Left lobe of liver (tissue), 2 donors: ENCODE data around the gene GABPA. TPM values are rescaled to one million over a fixed set of nuclear protein-coding genes. Genes with fewer than 3 reads are reported as not detected.
A peak's percentile ranks its signal among the peaks of the same experiment; 100 is the strongest.
"Not testable (repeated sequence)": the region's sequence is repeated elsewhere in the genome, so short reads cannot be mapped to it uniquely, and the experiment has no call there.

Experiments
- ATAC-seq: fragments of 200-7000 bp; cut with Tn5 transposase; one replicate; pipeline ENCODE4 v1.9.1; 2020; ENCODE audit warnings: mild to moderate bottlenecking, moderate library complexity
- DNase-seq: peaks from one replicate; pipeline ENCODE4 v3.0.0-alpha.2; 2020; ENCODE audit warnings: low spot score
- total RNA-seq: library from RNA; stranded (reverse); gene quantifications from one replicate; pipeline ENCODE4 v1.2.1, GENCODE V29; 2021
- donor health status: DM: no; HTN: no; CAD: no; lungs with moderate emphysema.
- donor health status: DM: no; HTN: yes; CAD: no.

GABPA gene
- total RNA-seq, result 10.9 TPM

GRCh38 chr21:25734904-25735645, at the start of gene GABPA, which contains the start of gene ATP5PF:
GABPA (plus strand) TSS chr21:25734972; CDS start chr21:25741599, 6,627 bp downstream.
ATP5PF (minus strand) TSS chr21:25734904; CDS start chr21:25729794, 5,110 bp downstream.
- peak; percentile 97 for DNase-seq
- peak; percentile 88 for ATAC-seq

GRCh38 chr21:25687787-25688186, 47.0 kb upstream of the GABPA start:
- DNase-seq, result no peak
- ATAC-seq, result no peak

- DNase-seq, result no peak
- ATAC-seq, result peak; percentile 34
Measured at GRCh38 chr21:25688275-25689155, 46.3 kb upstream of the GABPA start.

DNA sequence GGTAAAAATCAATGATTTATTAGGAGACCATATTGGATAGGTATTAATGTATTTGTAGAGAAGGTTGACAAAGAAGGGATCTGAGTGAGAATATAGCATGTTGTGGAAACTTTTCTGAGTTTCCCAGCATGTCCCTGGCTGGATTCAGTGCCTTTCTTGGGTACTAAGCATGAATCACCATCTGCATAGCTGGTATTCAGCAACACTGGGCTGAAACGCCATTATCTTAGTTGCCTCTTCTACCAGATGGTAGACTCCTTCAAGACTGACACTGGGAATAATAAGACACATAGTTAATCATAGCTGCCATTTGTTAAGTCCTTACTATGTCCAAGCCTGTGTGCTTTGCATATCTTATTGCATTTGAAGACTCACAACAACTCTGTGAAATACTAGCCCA, 45.5 kb upstream of the GABPA start:
- DNase-seq (no peak), ATAC-seq (no peak)

- DNase-seq (no peak), ATAC-seq (no peak)
Measured at GRCh38 chr21:25691976-25692375, 42.8 kb upstream of the GABPA start.

- ATAC-seq, DNase-seq: not testable (repeated sequence)
Measured at GRCh38 chr21:25695461-25695860, 39.3 kb upstream of the GABPA start.

GRCh38 chr21:25700741-25701140, 34.0 kb upstream of the GABPA start:
- DNase-seq (no peak), ATAC-seq (no peak)

GRCh38 chr21:25701529-25701928, 33.2 kb upstream of the GABPA start:
- no peak for ATAC-seq
- no peak for DNase-seq

- DNase-seq (no peak), ATAC-seq (peak; percentile 67)
Measured at GRCh38 chr21:25708467-25709065, 26.2 kb upstream of the GABPA start.

DNA sequence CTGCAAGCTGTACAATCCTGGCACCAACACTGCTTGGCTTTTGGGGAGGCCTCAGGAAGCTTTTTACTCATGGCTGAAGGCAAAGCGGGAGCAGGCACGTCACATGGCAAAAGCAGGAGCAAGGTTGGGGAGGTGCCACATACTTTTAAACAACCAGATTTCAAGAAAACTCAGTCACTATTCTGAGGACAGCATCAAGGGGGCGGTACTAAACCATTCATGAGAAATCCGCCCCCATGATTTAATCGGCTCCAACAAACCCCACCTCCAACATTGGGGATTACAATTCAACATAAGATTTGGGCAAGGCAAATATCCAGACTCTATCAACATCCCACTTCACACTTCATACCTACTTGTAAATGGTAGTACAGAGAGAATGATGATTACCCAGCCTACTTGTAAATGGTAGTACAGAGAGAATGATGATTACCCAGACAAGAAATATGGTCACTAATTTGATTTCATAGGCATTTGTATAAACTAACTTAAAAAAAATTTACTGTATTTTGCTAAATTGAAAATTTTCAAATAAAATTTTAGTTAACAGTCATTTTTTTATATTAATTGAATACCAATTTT, 25.0 kb upstream of the GABPA start:
- no peak for DNase-seq
- ATAC-seq, result no peak

- ATAC-seq (no peak), DNase-seq (no peak)
Measured at GRCh38 chr21:25710550-25710949, 24.2 kb upstream of the GABPA start.

GRCh38 chr21:25714066-25714465, 20.7 kb upstream of the GABPA start:
- not testable (repeated sequence) for DNase-seq, ATAC-seq

DNA sequence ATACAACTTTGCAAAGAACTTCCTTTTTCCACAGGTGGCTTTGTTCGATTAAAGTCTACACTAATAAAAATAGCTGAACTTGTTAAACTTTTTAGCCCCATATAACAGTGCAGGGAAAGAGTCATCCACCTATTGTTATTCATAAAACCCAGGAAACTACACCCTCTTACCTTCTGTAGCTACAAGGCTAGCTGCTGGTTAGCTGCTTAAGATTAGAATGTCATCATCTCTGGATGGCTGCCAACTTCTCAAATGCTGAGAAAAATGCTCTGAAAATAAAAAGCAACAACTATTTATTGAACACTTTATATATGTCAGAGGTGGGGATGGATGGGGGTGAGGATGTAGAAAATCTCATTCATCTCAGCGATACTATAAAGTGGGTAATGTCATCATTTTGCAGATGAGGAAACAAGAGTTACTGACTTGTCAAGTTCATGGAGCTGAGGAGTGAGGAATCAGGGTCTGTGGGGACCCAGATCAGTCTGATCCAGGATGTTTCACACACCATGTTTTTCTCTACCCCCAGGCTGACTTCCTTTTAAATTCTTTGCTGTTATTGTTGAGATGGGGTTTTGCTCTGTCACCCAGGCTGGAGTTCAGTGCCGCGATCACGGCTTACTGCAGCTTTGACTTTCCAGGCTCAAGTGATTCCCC, 17.2 kb upstream of the GABPA start:
- ATAC-seq, result no peak
- DNase-seq, result no peak

DNA sequence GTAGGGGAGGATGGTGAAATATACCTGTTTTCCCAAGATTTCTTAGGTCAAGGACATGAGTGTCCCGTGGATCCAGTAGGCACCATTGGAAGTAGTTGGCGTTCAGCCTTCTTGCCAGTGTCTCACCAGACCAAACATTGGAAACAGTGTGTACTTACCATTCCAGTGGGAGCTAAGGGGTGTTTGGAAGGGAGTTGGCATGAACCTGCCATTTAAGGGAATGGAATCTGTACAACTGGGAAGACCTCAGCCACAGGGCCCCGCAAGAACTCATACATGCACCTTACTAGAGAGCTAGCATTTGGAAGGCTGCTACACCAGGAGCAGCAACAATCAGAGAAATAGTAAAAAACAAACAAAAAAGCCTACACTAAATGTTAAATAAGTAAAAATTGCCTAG, 12.8 kb upstream of the GABPA start:
- DNase-seq (no peak), ATAC-seq (no peak)

GRCh38 chr21:25722631-25723030, 12.1 kb upstream of the GABPA start:
- DNase-seq (no peak), ATAC-seq (no peak)

GRCh38 chr21:25732091-25732760, 2.5 kb upstream of the GABPA start:
- ATAC-seq (no peak), DNase-seq (no peak)

DNA sequence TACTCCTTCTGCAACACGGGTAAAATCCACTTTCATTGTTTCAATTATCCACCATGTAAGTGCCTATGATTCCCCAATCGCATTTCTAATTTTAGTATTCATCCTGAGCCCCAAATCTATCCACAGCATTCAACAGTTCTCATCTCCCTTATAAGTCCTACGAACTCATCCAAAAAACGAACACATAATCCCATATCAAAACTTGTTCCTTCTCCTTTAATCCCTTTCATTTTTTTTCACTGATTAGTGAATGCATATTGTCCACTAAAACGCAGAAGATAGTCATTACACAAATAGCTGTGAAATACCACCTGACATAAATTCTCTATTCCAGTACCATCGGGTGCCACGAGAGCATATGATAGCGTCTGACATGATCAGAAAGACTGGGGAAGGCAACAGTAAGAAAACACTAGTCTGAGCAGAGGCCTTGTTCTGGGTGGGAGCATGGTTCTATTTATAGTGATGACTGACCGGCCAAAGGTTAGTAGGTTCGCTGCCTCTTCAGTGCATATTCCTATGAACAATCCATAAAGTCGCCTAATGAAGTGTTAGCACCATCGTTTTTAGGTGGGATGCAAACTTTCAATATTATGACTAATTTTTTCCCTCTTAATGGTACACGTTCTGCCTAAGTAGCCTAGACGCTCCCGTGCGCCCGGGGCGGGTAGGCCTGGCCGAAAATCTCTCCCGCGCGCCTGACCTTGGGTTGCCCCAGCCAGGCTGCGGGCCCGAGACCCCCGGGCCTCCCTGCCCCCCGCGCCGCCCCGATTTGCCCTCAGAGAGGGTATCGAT, 716 bp upstream of the GABPA start:
- ATAC-seq (peak; percentile 48), DNase-seq (peak; percentile 51)

- DNase-seq (no peak), ATAC-seq (no peak)
Measured at GRCh38 chr21:25734654-25734903, 193 bp upstream of the GABPA start.
